Parathyroid adenoma (tissue), 2 donors: ENCODE data around the gene DNASE1L1.

Experiments used
- H2AFZ ChIP-seq: fragments of 300-600 bp; sonication (generic); one replicate; pipeline ENCODE4 v1.7.0; 2017; ENCODE audit warnings: antibody characterized with exemption, mild to moderate bottlenecking
- H3K27ac ChIP-seq: fragments of 300-600 bp; sonication (generic); one replicate; pipeline ENCODE4 v1.7.0; 2017
- H3K27me3 ChIP-seq: fragments of 300-600 bp; sonication (generic); one replicate; pipeline ENCODE4 v1.7.0; 2017; ENCODE audit warnings: low read length; ENCODE audit not compliant: control insufficient read depth, insufficient read depth
- H3K36me3 ChIP-seq: fragments of 300-600 bp; sonication (generic); one replicate; pipeline ENCODE4 v1.7.0; 2017; ENCODE audit warnings: low read length; ENCODE audit not compliant: control insufficient read depth, insufficient read depth
- H3K4me1 ChIP-seq: fragments of 300-600 bp; sonication (generic); one replicate; pipeline ENCODE4 v1.7.0; 2017; ENCODE audit warnings: control low read depth
- H3K4me2 ChIP-seq: fragments of 300-600 bp; sonication (generic); one replicate; pipeline ENCODE4 v1.7.0; 2017; ENCODE audit warnings: low read length
- H3K4me3 ChIP-seq: fragments of 300-600 bp; sonication (generic); one replicate; pipeline ENCODE4 v1.7.0; 2017; ENCODE audit warnings: low read depth, low read length
- H3K79me2 ChIP-seq: fragments of 300-600 bp; sonication (generic); one replicate; pipeline ENCODE4 v1.7.0; 2017; ENCODE audit warnings: control low read depth
- H3K9ac ChIP-seq: fragments of 300-600 bp; sonication (generic); one replicate; pipeline ENCODE4 v1.7.0; 2017; ENCODE audit warnings: mild to moderate bottlenecking
- H3K9me3 ChIP-seq: fragments of 300-600 bp; sonication (generic); one replicate; pipeline ENCODE4 v1.7.0; 2017; ENCODE audit warnings: low read length; ENCODE audit not compliant: control insufficient read depth
- CTCF ChIP-seq: fragments of 300-600 bp; sonication (generic); IDR thresholded peaks from one replicate; pipeline ENCODE4 v1.7.0; 2017; ENCODE audit warnings: antibody characterized with exemption, mild to moderate bottlenecking
- donor health status: primary hyperparathyroidism.

Gene DNASE1L1

GRCh38 chrX:154429711-154430110 lies 20.7 kb upstream of the DNASE1L1 start:
- H3K4me2 ChIP-seq = peak overlapping the region; percentile 64
- no peaks in the 10 kb centered on the region for H3K36me3 ChIP-seq
- peaks cover 4% of the 10 kb centered on the region for H3K4me1 ChIP-seq
- no peak overlapping the region for H3K9ac ChIP-seq
- H3K9me3 ChIP-seq = no peaks in the 10 kb centered on the region
- TF ChIP-seq CTCF = no peak
- no peaks in the 10 kb centered on the region for H3K27me3 ChIP-seq
- peak overlapping the region; percentile 70 for H3K4me3 ChIP-seq
- H2AFZ ChIP-seq = no peak overlapping the region
- H3K79me2 ChIP-seq = peaks cover 2% of the 10 kb centered on the region
- no peak overlapping the region for H3K27ac ChIP-seq

- no peak for TF ChIP-seq CTCF
- Histone ChIP-seq H3K4me3 (peak within 1 kb of the TSS; percentile 70), H3K36me3 (no peaks in the 10 kb centered on the region), H3K27ac (peak within 1 kb of the TSS; percentile 75), H3K9ac (no peak within 1 kb of the TSS), H3K4me1 (peaks cover 4% of the 10 kb centered on the region), H3K4me2 (peak within 1 kb of the TSS; percentile 64), H3K79me2 (peaks cover 2% of the 10 kb centered on the region), H3K27me3 (no peaks in the 10 kb centered on the region), H2AFZ (peak within 1 kb of the TSS; percentile 83), H3K9me3 (no peaks in the 10 kb centered on the region)
Measured at GRCh38 chrX:154428176-154429171, 19.4 kb upstream of the DNASE1L1 start, which contains the start of gene ATP6AP1. Gene ATP6AP1, plus strand, starts transcription at chrX:154428677. Its CDS starts 16 bp downstream, at chrX:154428693.

- no peaks in the 10 kb centered on the region for H3K9me3 ChIP-seq
- TF ChIP-seq CTCF = no peak
- no peaks in the 10 kb centered on the region for H3K27me3 ChIP-seq
- H3K79me2 ChIP-seq = peaks cover 2% of the 10 kb centered on the region
- H3K36me3 ChIP-seq = no peaks in the 10 kb centered on the region
- H2AFZ ChIP-seq = no peak overlapping the region
- no peak overlapping the region for H3K4me3 ChIP-seq
- no peak overlapping the region for H3K27ac ChIP-seq
- H3K4me2 ChIP-seq = no peak overlapping the region
- H3K9ac ChIP-seq = no peak overlapping the region
- peaks cover 4% of the 10 kb centered on the region for H3K4me1 ChIP-seq
Measured at GRCh38 chrX:154426916-154427770, 18.1 kb upstream of the DNASE1L1 start.

- Histone ChIP-seq H3K4me1 (no peaks in the 10 kb centered on the region), H2AFZ (no peak overlapping the region)
Measured at GRCh38 chrX:154420402-154420756, 11.3 kb upstream of the DNASE1L1 start.

More at GRCh38 chrX:154420402-154420756, 11.3 kb upstream of the DNASE1L1 start:
- no peaks in the 10 kb centered on the region for H3K9me3 ChIP-seq
- no peaks in the 10 kb centered on the region for H3K27me3 ChIP-seq
- no peaks in the 10 kb centered on the region for H3K79me2 ChIP-seq
- H3K4me2 ChIP-seq = no peak overlapping the region
- H3K36me3 ChIP-seq = no peaks in the 10 kb centered on the region
- no peak overlapping the region for H3K27ac ChIP-seq
- H3K4me3 ChIP-seq = no peak overlapping the region
- TF ChIP-seq CTCF = no peak
- H3K9ac ChIP-seq = no peak overlapping the region
